Keratinocyte (primary cell): ENCODE data around the gene DLG2. TPM values are rescaled to one million over a fixed set of nuclear protein-coding genes. Genes with fewer than 3 reads are reported as not detected.

Experiments
- DNase-seq: peaks from one replicate; pipeline ENCODE4 v3.0.0-alpha.2; 2011; ENCODE audit warnings: low read depth, missing footprints, low spot score
- FAIRE-seq: peaks from 2 replicates; lab custom pipeline; 2011; peaks lifted over from hg19 to GRCh38; lab: Jason Lieb, UNC
- H2AFZ ChIP-seq: 2 replicates; pipeline ENCODE4 v1.6.0; 2012; ENCODE audit warnings: low read length, control low read depth, inconsistent platforms; ENCODE audit not compliant: control insufficient read depth
- H3K27ac ChIP-seq: 2 replicates; pipeline ENCODE4 v1.5.1; 2011; ENCODE audit warnings: low read length; ENCODE audit not compliant: control insufficient read depth, insufficient read depth
- H3K27me3 ChIP-seq: 3 replicates; pipeline ENCODE4 v1.6.0; 2011; ENCODE audit warnings: low read length; ENCODE audit not compliant: control insufficient read depth, insufficient read depth; ENCODE audit errors: extremely low read depth
- H3K36me3 ChIP-seq, 2 experiments: 2 replicates in 1 of 2; 3 replicates in 1 of 2; pipeline ENCODE4 v1.5.1; 2011; ENCODE audit warnings: low read length in 2 of 2, mild to moderate bottlenecking in 1 of 2; ENCODE audit not compliant: control insufficient read depth in 2 of 2, insufficient read depth in 2 of 2; ENCODE audit errors: extremely low read depth in 1 of 2
- H3K4me1 ChIP-seq: 3 replicates; pipeline ENCODE4 v1.5.1; 2011; ENCODE audit warnings: low read length; ENCODE audit not compliant: control insufficient read depth, insufficient read depth; ENCODE audit errors: extremely low read depth
- H3K4me2 ChIP-seq: 3 replicates; pipeline ENCODE4 v1.6.0; 2011; ENCODE audit warnings: low read depth, low read length; ENCODE audit not compliant: control insufficient read depth, insufficient read depth; ENCODE audit errors: extremely low read depth
- H3K4me3 ChIP-seq, 3 experiments: fragments of 200-600 bp in 1 of 3; sonication (generic) in 1 of 3; 2 replicates in 2 of 3; 3 replicates in 1 of 3; pipeline ENCODE4 v1.5.1; 2011 to 2016; ENCODE audit warnings: low read length in 3 of 3, mild to moderate bottlenecking in 3 of 3, control low read depth in 2 of 3, inconsistent platforms in 1 of 3, low read depth in 1 of 3, mixed read lengths in 1 of 3, mixed run types in 1 of 3, moderate library complexity in 1 of 3; ENCODE audit not compliant: control insufficient read depth in 2 of 3, insufficient read depth in 2 of 3; ENCODE audit errors: extremely low read depth in 1 of 3
- H3K79me2 ChIP-seq: 2 replicates; pipeline ENCODE4 v1.6.0; 2012; ENCODE audit warnings: low read length; ENCODE audit not compliant: control insufficient read depth, insufficient read depth
- H3K9ac ChIP-seq: 3 replicates; pipeline ENCODE4 v1.6.0; 2011; ENCODE audit warnings: low read length; ENCODE audit not compliant: control insufficient read depth, insufficient read depth; ENCODE audit errors: extremely low read depth
- H3K9me1 ChIP-seq: 3 replicates; pipeline ENCODE4 v1.6.0; 2011; ENCODE audit warnings: low read length; ENCODE audit not compliant: control insufficient read depth, insufficient read depth; ENCODE audit errors: extremely low read depth
- H3K9me3 ChIP-seq: 2 replicates; pipeline ENCODE4 v1.5.1; 2012; ENCODE audit warnings: low read depth, low read length; ENCODE audit not compliant: control insufficient read depth
- H4K20me1 ChIP-seq: 3 replicates; pipeline ENCODE4 v1.6.0; 2011; ENCODE audit warnings: low read length; ENCODE audit not compliant: control insufficient read depth, insufficient read depth; ENCODE audit errors: extremely low read depth
- CTCF ChIP-seq, 3 experiments: IDR thresholded peaks in 1 of 3; conservative IDR thresholded peaks in 1 of 3; optimal IDR thresholded peaks in 1 of 3; 2 replicates in 2 of 3; 3 replicates in 1 of 3; pipeline versions ENCODE3 to v1.5.1; 2011; ENCODE audit warnings: low read length in 3 of 3, mild to moderate bottlenecking in 3 of 3, moderate library complexity in 2 of 3, control low read depth in 1 of 3, inconsistent platforms in 1 of 3; ENCODE audit not compliant: insufficient read depth in 2 of 3; ENCODE audit errors: extremely low read depth in 1 of 3
- EZH2 ChIP-seq: IDR thresholded peaks from one replicate; pipeline ENCODE4 v1.6.1; 2012; ENCODE audit warnings: inconsistent platforms, mild to moderate bottlenecking, low read length, moderate library complexity
- dilution Hi-C: fragments of 300-500 bp; cut with MboI; formaldehyde crosslinking; loops from one replicate; pipeline ENCODE4 v1.7.0; 2020; ENCODE audit warnings: low sequenced_read_pairs; ENCODE audit not compliant: extremely low pct_ligation_motif_present
- polyA plus RNA-seq, 5 experiments: library from polyadenylated mRNA; depleted of rRNA in 3 of 5; stranded (reverse) in 3 of 5; stranded (forward) in 1 of 5; unstranded in 1 of 5; fragments of >200 nt; gene quantifications; 1 replicate in 1 of 5; 2 replicates in 3 of 5; 3 replicates in 1 of 5; pipeline versions ENCODE4 v1.2.1 to v1.2.3, GENCODE V29; 2011 to 2012; ENCODE audit warnings: missing spikeins in 2 of 5, low read depth in 1 of 5, low replicate concordance in 1 of 5

DLG2 gene
- polyA plus RNA-seq, 1 donor (not counting 4 experiments of a cell fraction or from before 2014, with no cell fraction given), result 0.55 TPM

- no peak overlapping the region for H3K9ac ChIP-seq
- no peak overlapping the region for H3K4me2 ChIP-seq
- no peak overlapping the region for H3K27ac ChIP-seq
- FAIRE-seq (no peak), DNase-seq (no peak)
- H2AFZ ChIP-seq, result no peak overlapping the region
- H3K36me3 ChIP-seq, result no peaks in the 10 kb centered on the region
- no peaks in the 10 kb centered on the region for H3K27me3 ChIP-seq
- no peaks in the 10 kb centered on the region for H3K79me2 ChIP-seq
- H3K4me3 ChIP-seq, result no peak overlapping the region
- no peaks in the 10 kb centered on the region for H3K9me1 ChIP-seq
- H3K9me3 ChIP-seq, result no peaks in the 10 kb centered on the region
- dilution Hi-C loops, result no loop called here
- H3K4me1 ChIP-seq, result peaks cover 9% of the 10 kb centered on the region
- H4K20me1 ChIP-seq, result no peaks in the 10 kb centered on the region
- TF ChIP-seq EZH2 (no peak), CTCF (optimal IDR thresholded peaks at IDR 0.05 in 1 of 3, IDR thresholded peaks at IDR 0.05 in 1 of 3, conservative IDR thresholded peaks at IDR 0.05 in 1 of 3; ENCODE audit: extremely low read depth in 1 of 3, insufficient read depth in 2 of 3, low read length in 3 of 3) (no peak)
Observed at GRCh38 chr11:83611031-83611430, 2016.1 kb downstream of the DLG2 start.

- H3K36me3 ChIP-seq, result no peaks in the 10 kb centered on the region
- no peak overlapping the region for H3K9ac ChIP-seq
- TF ChIP-seq EZH2 (no peak), CTCF (optimal IDR thresholded peaks at IDR 0.05 in 1 of 3, IDR thresholded peaks at IDR 0.05 in 1 of 3, conservative IDR thresholded peaks at IDR 0.05 in 1 of 3; ENCODE audit: extremely low read depth in 1 of 3, insufficient read depth in 2 of 3, low read length in 3 of 3) (no peak)
- no peak overlapping the region for H3K27ac ChIP-seq
- H3K4me1 ChIP-seq, result no peaks in the 10 kb centered on the region
- no peak overlapping the region for H3K4me2 ChIP-seq
- DNase-seq (no peak), FAIRE-seq (no peak)
- H3K9me1 ChIP-seq, result no peaks in the 10 kb centered on the region
- H2AFZ ChIP-seq, result no peak overlapping the region
- H3K79me2 ChIP-seq, result no peaks in the 10 kb centered on the region
- no peaks in the 10 kb centered on the region for H4K20me1 ChIP-seq
- H3K27me3 ChIP-seq, result no peaks in the 10 kb centered on the region
- H3K9me3 ChIP-seq, result no peaks in the 10 kb centered on the region
- H3K4me3 ChIP-seq, result no peak overlapping the region
- dilution Hi-C loops, result no loop called here
Observed at GRCh38 chr11:83609191-83609590, 2018.0 kb downstream of the DLG2 start.
